ENCODE results near the gene METTL2B.
"Not testable (repeated sequence)": the region's sequence is repeated elsewhere in the genome, so short reads cannot be mapped to it uniquely, and the experiment has no call there.

Gene METTL2B

GRCh38 chr7:128532956-128533355 is 56.4 kb downstream of the METTL2B start:
- not testable (repeated sequence) for DNase-seq; H3K36me3 ChIP-seq (ENCODE audit: control insufficient read depth, insufficient read depth, low read length); H3K4me3 ChIP-seq (ENCODE audit: insufficient read depth, low read depth, low read length, poor library complexity, severe bottlenecking); H3K9me3 ChIP-seq (ENCODE audit: control insufficient read depth, low read length); H3K27me3 ChIP-seq (replicated peaks; ENCODE audit: control insufficient read depth, insufficient read depth, low read length, poor library complexity, severe bottlenecking)
- Histone ChIP-seq H3K4me1 (ENCODE audit: control insufficient read depth, insufficient read depth, low read length, poor library complexity, severe bottlenecking) (peaks cover 11% of the 10 kb centered on the region), H3K27ac (ENCODE audit: insufficient read depth, low read length, poor library complexity, severe bottlenecking) (peak overlapping the region; percentile 25)

- not testable (repeated sequence) for H3K4me3 ChIP-seq (ENCODE audit: insufficient read depth, low read depth, low read length, poor library complexity, severe bottlenecking); H3K4me1 ChIP-seq (ENCODE audit: control insufficient read depth, insufficient read depth, low read length, poor library complexity, severe bottlenecking); H3K9me3 ChIP-seq (ENCODE audit: control insufficient read depth, low read length); H3K27me3 ChIP-seq (replicated peaks; ENCODE audit: control insufficient read depth, insufficient read depth, low read length, poor library complexity, severe bottlenecking); H3K36me3 ChIP-seq (ENCODE audit: control insufficient read depth, insufficient read depth, low read length)
- H3K27ac ChIP-seq (ENCODE audit: insufficient read depth, low read length, poor library complexity, severe bottlenecking): peak overlapping the region; percentile 18
- peak in 1 of 3 donors; percentile 10 for DNase-seq
These were observed 60.9 kb downstream of the METTL2B start for GRCh38 chr7:128537410-128537809.

DNA sequence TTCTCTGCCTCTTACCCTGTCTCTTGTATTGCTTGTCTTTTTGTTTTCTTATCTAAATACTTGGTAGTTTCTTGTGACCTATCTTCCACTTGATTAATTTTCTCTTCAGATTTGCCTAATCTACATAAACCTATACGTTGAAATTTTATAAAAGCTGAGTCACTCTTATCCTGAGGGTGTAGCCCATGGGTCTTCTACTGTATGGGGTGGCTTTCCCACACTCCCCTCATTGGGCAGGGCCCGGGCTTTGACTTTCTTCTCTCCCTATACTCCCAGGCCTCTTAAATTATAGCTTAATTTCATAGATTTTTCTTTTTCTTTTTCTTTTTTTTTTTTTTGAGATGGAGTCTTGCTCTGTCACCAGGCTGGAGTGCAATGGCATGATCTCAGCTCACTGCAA is 66.0 kb downstream of the METTL2B start:
- H3K27me3 ChIP-seq (replicated peaks; ENCODE audit: control insufficient read depth, insufficient read depth, low read length, poor library complexity, severe bottlenecking); H3K4me3 ChIP-seq (ENCODE audit: insufficient read depth, low read depth, low read length, poor library complexity, severe bottlenecking); H3K27ac ChIP-seq (ENCODE audit: insufficient read depth, low read length, poor library complexity, severe bottlenecking); H3K36me3 ChIP-seq (ENCODE audit: control insufficient read depth, insufficient read depth, low read length); H3K9me3 ChIP-seq (ENCODE audit: control insufficient read depth, low read length); H3K4me1 ChIP-seq (ENCODE audit: control insufficient read depth, insufficient read depth, low read length, poor library complexity, severe bottlenecking); DNase-seq: not testable (repeated sequence)

GRCh38 chr7:128543300-128543699 is 66.8 kb downstream of the METTL2B start:
- H3K27ac ChIP-seq (ENCODE audit: insufficient read depth, low read length, poor library complexity, severe bottlenecking); H3K4me1 ChIP-seq (ENCODE audit: control insufficient read depth, insufficient read depth, low read length, poor library complexity, severe bottlenecking); DNase-seq; H3K27me3 ChIP-seq (replicated peaks; ENCODE audit: control insufficient read depth, insufficient read depth, low read length, poor library complexity, severe bottlenecking); H3K4me3 ChIP-seq (ENCODE audit: insufficient read depth, low read depth, low read length, poor library complexity, severe bottlenecking); H3K9me3 ChIP-seq (ENCODE audit: control insufficient read depth, low read length); H3K36me3 ChIP-seq (ENCODE audit: control insufficient read depth, insufficient read depth, low read length): not testable (repeated sequence)

- not testable (repeated sequence) for H3K27ac ChIP-seq (ENCODE audit: insufficient read depth, low read length, poor library complexity, severe bottlenecking)
These were observed 69.8 kb downstream of the METTL2B start for GRCh38 chr7:128546319-128546851.

GRCh38 chr7:128550920-128551319 is 74.4 kb downstream of the METTL2B start:
- Histone ChIP-seq H3K4me1 (ENCODE audit: control insufficient read depth, insufficient read depth, low read length, poor library complexity, severe bottlenecking) (no peaks in the 10 kb centered on the region), H3K36me3 (ENCODE audit: control insufficient read depth, insufficient read depth, low read length) (peaks cover 10% of the 10 kb centered on the region), H3K27ac (ENCODE audit: insufficient read depth, low read length, poor library complexity, severe bottlenecking) (no peak overlapping the region), H3K27me3 (replicated peaks; ENCODE audit: control insufficient read depth, insufficient read depth, low read length, poor library complexity, severe bottlenecking) (no peaks in the 10 kb centered on the region), H3K4me3 (ENCODE audit: insufficient read depth, low read depth, low read length, poor library complexity, severe bottlenecking) (no peak overlapping the region), H3K9me3 (ENCODE audit: control insufficient read depth, low read length) (no peaks in the 10 kb centered on the region)
- DNase-seq: no peak

More at GRCh38 chr7:128546319-128546851, 69.8 kb downstream of the METTL2B start:
- H3K36me3 ChIP-seq (ENCODE audit: control insufficient read depth, insufficient read depth, low read length); H3K27me3 ChIP-seq (replicated peaks; ENCODE audit: control insufficient read depth, insufficient read depth, low read length, poor library complexity, severe bottlenecking); H3K4me3 ChIP-seq (ENCODE audit: insufficient read depth, low read depth, low read length, poor library complexity, severe bottlenecking); DNase-seq; H3K4me1 ChIP-seq (ENCODE audit: control insufficient read depth, insufficient read depth, low read length, poor library complexity, severe bottlenecking); H3K9me3 ChIP-seq (ENCODE audit: control insufficient read depth, low read length): not testable (repeated sequence)

DNA sequence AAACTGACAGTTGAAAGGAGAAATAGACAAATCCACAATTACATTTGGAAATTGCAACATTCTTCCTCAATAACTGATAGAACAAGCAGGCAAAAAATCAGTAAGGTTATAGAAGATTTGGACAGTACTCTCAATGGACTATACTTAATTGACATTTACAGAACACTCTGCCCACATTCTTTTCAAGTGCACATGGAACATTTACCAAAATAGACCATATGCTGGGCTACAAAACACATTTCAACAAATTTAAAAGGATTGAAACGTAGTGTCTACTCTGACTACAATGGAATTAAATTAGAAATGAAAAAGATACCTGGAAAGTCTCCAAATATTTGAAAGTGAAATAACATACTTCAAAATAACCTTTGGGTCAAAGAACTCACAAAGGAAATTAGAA is 77.8 kb downstream of the METTL2B start:
- DNase-seq; H3K4me1 ChIP-seq (ENCODE audit: control insufficient read depth, insufficient read depth, low read length, poor library complexity, severe bottlenecking); H3K27me3 ChIP-seq (replicated peaks; ENCODE audit: control insufficient read depth, insufficient read depth, low read length, poor library complexity, severe bottlenecking); H3K27ac ChIP-seq (ENCODE audit: insufficient read depth, low read length, poor library complexity, severe bottlenecking); H3K4me3 ChIP-seq (ENCODE audit: insufficient read depth, low read depth, low read length, poor library complexity, severe bottlenecking); H3K36me3 ChIP-seq (ENCODE audit: control insufficient read depth, insufficient read depth, low read length); H3K9me3 ChIP-seq (ENCODE audit: control insufficient read depth, low read length): not testable (repeated sequence)

All from effector memory CD4-positive, alpha-beta T cell (primary cell).